Stimulated activated CD4-positive, alpha-beta T cell treated with anti-CD3 and anti-CD28 coated beads, Interleukin-2, amount 100 ng/mL, for 4 hours (primary cell): ENCODE data around the gene DDX10.
"Not testable (repeated sequence)": the region's sequence is repeated elsewhere in the genome, so short reads cannot be mapped to it uniquely, and the experiment has no call there.

Experiments
- DNase-seq: peaks from one replicate; pipeline ENCODE4 v3.0.0-alpha.2; 2020; ENCODE audit warnings: low read depth

The DDX10 gene

DNA sequence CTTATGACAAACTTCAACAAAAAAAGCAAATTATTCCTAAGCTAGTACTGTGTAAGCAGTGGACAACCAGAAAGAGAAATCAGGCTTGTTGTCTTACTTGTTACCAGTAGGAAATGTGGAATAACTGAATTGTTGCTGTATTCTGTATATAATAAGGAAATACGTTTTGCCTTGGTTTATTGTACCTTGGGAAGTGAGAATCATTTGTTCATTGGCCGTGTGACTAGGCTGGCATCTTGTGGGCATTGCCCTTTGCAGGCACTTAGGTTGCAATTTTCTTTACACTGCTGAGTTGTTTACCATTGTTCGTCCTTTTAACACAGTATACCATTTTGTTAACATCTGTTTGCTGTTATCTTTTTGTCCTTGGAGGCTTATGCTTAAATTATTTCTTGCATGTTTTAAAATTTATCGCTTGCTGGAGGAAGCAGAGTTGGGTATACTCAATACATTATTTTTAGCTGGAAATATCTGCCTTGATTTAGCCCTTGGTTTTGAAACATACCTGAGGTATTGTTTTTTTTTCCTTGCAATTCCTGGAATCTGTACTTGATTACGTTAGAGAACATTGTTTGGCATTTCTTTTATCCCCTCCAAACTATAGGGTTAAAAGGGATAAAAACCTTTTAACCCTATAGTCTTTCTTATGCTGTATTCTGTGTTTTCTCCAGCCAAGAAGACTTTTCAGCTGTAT is 109.3 kb downstream of the DDX10 start:
- no peak for DNase-seq

DNA sequence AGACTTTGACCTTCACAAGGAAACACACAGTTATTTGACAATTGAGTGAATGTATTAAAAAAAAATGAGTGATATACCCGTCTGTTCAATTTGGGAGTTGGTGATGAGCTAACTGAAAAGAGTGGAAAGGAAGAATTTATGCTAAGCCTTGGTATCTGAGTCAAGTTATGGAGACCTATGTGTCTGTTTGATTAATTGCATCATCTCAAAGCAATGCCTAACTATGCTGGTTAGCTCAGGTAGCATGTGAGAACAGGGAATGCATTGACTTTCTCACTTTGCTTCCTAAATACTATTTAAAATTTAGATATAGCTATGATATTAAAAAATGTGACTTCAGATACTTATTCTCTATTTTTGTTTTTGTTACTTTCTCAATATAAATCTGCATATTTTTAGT is 110.5 kb downstream of the DDX10 start:
- DNase-seq = no peak

GRCh38 chr11:108779147-108779546 is 114.3 kb downstream of the DDX10 start:
- not testable (repeated sequence) for DNase-seq

DNA sequence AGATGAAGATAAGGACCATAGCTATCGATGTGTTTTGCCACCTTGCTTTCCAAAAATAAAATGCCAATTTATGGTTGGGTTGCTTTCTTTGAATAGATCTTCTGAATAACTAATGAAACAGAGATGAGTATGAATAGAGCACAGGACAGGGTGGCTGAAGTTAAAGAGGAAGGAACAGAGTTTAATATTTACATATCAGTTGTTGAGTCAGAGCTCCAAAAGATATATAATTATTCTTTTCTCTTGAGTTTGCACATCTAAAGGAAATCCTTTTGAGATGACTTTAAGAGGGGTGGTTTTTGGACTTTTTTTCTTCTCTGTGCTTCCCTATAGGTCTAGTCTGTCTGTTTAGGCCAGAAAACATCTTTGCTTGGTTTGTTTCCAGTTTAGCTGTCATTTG is 115.2 kb downstream of the DDX10 start:
- no peak for DNase-seq

DNA sequence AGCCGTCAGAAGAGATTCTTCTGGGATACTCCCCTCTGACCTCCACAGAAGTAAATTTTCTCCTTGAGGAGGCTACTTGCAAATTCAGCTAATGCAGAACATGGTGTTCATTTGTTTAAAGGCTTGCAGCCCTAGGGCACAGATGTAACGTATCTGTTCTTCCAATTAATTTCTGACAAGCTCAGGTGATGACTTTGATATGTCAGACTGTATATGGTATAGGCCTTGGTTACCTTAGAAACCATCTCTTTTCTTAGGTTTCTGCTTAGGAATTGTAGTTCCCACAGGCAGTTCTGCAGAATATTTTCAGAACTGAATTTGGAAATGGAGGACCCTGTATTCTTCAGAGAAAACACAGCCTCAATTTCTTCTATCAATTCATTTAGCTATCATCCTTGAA is 117.1 kb downstream of the DDX10 start:
- no peak for DNase-seq

DNA sequence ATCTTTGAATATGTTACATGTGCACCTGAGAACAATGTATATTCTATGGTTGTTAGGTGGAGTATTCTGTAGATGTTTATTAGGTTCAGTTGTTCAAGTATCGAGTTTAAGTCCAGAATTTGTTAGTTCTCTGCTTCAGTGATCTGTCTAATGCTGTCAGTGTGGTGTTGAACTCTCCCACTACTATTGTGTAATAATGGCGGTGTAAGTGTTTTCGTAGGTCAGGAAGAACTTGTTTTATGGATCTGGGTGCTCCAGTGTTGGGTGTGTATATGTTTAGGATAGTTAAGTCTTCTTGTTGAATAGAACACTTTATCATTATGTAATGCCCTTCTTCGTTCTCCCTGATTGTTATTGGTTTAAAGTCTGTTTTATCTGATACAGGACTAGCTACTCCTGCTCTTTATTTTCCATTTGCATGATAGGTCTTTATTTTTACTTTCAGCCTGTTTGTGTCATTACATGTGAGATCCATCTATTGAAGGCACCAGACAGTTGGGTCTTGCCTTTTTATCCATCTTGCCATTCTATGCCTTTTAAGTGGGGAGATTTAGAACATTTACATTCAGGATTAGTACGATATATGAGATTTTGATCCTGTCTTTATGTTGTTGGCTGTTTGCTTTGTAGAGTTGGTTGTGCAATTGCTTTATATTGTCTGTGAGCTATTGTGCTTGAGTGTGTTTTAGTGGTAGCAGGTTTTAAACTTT is 121.6 kb downstream of the DDX10 start:
- DNase-seq = no peak

DNA sequence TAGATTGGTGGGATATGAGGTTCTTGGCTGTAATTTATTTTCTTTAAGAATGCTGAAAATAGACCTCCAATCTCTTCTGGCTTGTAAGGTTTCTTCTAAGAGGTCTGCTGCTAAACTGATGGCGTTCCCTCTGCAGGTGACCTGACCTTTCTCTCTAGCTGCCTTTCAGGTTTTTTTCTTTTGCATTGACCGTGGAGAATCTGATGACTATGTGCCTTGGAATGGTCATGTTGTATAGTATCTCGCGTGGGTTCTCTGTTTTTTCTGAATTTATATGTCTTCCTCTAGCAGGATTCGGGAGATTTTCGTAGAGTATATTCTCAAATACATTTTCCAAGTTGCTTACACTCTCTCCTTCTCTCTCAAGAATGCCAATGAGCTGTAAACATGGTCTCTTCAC is 122.2 kb downstream of the DDX10 start:
- no peak for DNase-seq

GRCh38 chr11:108788565-108789199 is 123.8 kb downstream of the DDX10 start:
- no peak for DNase-seq

DNA sequence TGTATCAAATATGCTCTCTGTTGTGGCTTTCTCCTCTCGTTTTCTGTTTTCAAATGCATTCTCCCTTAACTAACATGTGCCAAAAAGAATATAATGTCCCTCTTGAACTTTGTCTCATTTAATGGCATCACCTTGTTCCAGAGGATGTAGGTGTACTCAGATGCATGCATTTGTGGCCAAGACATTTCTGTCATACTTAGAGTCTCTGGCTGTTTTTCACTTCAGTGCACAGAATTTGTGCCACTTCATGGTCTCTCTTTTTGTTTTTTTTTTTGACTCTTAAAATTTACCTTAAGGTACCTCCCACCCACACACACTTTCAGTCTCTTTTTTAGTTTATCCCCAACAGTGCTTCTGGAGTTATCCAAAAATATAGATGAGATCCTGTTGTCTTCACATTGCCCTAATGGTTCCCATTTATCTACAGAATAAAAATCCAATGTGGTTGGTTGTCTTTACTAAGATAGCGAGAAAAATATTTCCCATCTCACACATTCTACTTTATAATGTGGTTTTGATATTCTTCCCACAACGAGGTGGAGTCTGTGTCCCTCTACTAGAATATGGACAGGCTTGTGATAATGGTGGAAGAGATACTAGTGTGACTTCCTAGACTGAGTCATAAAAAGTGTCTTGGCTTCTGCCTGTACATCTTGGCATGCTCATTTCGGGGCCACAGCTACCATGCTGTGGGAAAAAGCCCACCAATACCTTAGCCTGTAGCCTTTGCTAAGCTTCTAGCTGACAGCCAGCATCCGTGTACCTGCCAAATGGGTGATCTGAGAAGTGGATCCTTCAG is 125.8 kb downstream of the DDX10 start:
- no peak for DNase-seq

GRCh38 chr11:108793138-108793537 is 128.3 kb downstream of the DDX10 start:
- no peak for DNase-seq

DNA sequence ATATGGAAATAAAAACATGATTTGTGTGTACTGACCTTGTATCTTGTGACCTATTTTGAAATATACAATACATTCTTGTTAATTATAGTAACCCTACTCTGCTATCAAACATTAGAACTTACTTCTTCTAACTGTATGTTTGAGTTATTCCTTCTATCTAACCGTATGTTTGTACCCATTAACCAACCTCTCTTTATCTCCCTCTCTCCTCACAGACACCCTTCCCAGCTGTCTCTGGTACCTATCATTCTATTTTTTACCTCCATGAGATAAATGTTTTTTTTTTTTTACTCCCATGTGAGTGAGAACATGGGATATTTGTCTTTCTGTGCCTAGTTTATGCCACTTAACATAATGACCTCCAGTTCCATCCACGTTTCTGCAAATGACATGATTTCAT is 128.7 kb downstream of the DDX10 start:
- DNase-seq = no peak

- no peak for DNase-seq
Measured at GRCh38 chr11:108796551-108796950, 131.7 kb downstream of the DDX10 start.

DNA sequence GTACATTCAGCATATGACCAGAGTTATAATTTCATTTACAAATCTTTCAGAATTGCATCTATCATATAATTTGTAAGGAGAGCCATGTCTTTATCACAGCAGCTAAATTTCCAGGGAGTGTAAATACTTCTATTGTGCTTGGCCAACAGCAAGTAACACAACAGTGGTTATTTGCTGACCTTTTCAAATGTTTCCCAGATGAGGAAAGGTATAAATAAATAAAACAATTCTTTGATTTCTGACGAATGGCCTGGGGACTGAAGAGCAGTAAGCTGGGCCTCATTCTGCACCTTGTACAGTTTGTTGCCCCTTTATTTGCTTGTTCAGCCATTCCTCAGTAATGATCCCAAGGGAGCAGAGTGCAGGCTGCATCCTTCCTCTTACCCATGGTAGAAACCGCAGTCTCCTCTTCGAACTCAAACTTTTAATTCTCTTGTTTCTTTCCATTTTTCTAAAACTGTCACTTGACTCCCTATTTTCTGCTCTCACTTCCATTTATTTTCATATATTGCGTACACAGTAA is 132.8 kb downstream of the DDX10 start:
- no peak for DNase-seq

DNA sequence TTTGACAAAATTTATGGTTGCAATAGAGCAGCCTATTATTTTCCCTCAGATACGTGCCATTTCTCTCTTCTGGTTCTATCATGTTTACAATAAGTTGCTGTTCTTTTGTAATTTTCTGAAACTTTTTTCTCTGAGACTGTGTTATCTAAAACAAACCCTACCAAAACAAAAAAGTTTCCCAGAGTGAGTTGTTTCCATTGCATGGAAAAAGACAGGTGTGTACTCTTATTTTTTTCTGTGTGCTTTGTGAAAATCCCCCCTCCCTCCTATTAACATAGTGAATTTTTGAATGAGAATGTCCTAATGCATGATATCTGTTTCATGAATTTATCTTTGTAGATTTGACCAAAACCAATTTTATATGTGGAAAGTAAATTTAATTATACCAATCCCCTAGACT is 137.6 kb downstream of the DDX10 start:
- no peak for DNase-seq

DNA sequence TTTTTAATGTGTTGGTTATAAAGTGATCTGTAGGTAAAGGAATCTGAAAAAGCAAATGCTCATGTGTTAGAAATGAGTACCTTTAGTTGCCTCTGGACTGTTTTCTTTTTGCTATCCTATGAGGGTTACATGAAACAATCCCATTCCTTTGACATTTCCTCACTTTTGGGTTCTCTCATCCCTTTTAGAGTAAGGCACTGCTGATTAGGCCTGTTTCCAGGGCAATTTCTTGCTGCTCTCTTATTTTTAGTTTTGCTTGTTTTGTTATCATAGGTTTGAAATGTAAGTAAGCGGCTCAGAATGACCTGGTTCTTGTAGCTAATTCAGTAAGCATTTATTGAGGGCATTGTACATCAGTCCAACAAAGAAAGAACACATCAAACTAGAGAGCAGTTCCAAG is 138.9 kb downstream of the DDX10 start:
- no peak for DNase-seq

DNA sequence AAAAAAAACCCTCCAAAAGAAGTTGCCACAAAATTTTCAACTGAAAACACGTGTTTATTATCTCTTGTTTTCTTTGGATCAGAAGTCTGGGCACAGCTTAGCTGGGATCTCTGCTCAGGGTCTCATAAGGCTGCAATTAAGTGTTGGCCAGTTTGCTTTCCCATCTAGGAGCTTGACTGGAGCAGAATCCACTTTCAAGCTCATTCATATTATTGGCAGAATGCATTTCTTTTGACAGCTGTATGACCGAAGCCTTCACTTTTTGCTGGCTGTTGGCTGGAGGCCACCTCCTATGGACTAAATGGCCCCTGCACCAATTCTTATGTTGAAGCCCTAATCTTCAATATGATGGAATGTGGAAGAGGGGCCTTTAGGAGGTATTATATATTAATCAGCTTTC is 139.6 kb downstream of the DDX10 start:
- DNase-seq = no peak

GRCh38 chr11:108805030-108805429 is 140.2 kb downstream of the DDX10 start:
- DNase-seq = no peak

- no peak for DNase-seq
Measured at GRCh38 chr11:108807262-108807661, 142.4 kb downstream of the DDX10 start.

- DNase-seq = no peak
Measured at GRCh38 chr11:108813086-108813485, 148.2 kb downstream of the DDX10 start.

DNA sequence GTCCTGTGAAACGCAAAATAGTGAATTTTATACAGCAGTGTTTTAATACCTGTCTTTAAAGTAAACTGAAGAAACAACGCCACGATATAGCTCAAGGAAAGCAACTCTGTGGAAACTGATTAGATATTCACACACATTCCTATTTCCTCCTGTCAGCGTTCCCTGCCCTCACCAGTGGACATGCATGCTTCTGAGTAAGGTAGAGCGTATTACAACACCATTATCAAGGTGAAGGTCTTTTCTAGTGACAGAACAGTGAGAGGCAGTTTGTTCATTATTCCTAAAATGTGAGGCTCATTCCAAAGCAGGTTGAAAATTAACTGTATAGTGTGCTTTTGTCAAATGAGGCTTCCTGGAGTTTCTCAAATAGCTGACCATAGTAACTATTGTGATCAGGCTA is 153.1 kb downstream of the DDX10 start:
- DNase-seq = no peak

DNA sequence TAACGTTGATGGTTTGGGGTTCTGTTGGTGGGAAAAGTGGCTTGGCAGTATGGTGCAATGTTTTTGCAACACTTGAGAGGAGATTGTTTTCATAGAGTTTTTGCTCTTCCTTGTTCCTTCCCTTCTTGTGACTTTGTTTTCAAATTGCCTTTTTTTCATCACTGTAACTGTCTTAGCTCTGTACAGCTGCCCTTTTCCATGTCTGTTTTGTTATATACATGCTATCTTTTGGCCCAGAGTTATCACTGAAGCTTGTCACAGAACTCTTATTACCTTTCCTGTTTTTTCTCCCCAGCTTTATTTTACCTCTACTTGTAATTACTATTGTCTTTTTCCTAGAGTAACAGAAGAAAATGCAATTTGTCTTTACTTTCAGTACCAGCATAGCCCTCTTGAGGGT is 154.1 kb downstream of the DDX10 start:
- DNase-seq = no peak

GRCh38 chr11:108819957-108820356 is 155.1 kb downstream of the DDX10 start:
- DNase-seq = no peak
